NK-92 treated with Interleukin-12 subunit alpha and Interleukin-12 subunit beta, amount 100 ng/mL, for 24 hours (cell line): Measurements from ENCODE around the gene SMNDC1.
"Not testable (repeated sequence)": the region's sequence is repeated elsewhere in the genome, so short reads cannot be mapped to it uniquely, and the experiment has no call there.

Experiments
- DNase-seq: peaks from one replicate; lab custom pipeline; 2025; lab: John Stamatoyannopoulos, UW

Gene SMNDC1

GRCh38 chr10:110304780-110305421 is at the start of gene SMNDC1:
Gene SMNDC1, minus strand, starts transcription at chr10:110304920. Its CDS starts 1,333 bp downstream, at chr10:110303587.
- peak; percentile 91 for DNase-seq

DNA sequence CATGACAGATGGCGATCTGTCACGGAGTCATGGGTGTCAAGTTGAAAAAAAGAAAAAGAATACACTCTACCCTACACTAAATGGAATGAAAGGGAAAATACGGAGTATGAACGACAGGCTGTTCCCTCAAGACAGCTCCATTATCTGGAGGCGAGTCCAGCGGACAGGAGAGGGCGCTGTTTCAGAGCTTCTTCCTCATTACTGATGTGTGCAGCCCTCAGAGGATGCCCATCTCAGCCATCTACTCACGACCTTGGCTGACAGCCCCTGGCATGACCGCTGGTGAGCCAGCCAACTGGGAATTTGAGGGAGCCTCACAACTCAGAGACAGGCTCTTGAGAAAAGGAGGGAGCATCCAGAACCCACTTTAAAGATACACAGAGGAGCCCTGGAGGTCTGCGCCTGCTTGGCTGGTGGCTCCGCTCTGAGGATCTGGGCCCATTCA is 49.6 kb upstream of the SMNDC1 start:
- DNase-seq = peak; percentile 59

GRCh38 chr10:110353244-110354119 is 48.8 kb upstream of the SMNDC1 start:
- DNase-seq = peak; percentile 40

- no peak for DNase-seq
Observed at GRCh38 chr10:110352930-110353243, 48.2 kb upstream of the SMNDC1 start.

GRCh38 chr10:110350812-110351211 is 46.1 kb upstream of the SMNDC1 start:
- no peak for DNase-seq

DNA sequence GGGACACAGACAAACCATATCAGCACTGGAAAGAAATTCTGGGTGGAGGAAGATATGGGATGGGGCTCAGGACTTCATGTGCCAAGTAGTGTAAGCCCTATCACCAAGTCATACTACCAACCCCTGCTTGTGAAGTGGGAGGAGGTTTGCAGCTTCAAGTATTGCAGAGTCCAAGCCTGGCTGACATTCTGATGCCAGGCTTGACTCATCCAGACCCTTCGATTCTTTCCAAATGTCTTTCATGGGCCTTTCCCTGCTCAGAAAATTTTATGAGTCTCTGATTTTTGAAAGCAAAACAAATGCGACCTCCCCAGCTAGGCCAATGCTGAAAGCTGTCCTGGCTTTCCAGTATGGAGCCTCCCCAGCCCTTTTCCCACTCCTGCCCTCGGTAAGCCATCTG is 45.1 kb upstream of the SMNDC1 start:
- no peak for DNase-seq

- DNase-seq = no peak
Observed at GRCh38 chr10:110349386-110349785, 44.7 kb upstream of the SMNDC1 start.

- no peak for DNase-seq
Observed at GRCh38 chr10:110348336-110348735, 43.6 kb upstream of the SMNDC1 start.

DNA sequence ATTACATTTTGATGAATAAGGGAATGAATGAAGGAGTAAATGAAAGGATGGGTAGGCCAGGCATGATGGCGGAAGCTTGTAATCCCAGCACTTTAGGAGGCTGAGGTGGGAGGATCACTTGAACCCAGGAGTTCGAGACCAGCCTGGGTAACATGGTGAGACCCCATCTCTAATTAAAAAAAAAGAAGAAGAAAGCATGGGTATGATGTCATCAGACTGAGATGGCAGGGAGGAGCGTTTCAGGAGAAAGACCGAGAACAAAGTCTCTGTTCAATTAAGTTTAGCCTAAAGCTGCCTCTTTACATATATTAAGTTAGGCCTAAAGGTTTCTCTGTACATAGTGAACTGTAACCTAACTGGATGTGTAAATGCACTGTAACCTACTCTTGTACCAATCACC is 42.2 kb upstream of the SMNDC1 start:
- no peak for DNase-seq

DNA sequence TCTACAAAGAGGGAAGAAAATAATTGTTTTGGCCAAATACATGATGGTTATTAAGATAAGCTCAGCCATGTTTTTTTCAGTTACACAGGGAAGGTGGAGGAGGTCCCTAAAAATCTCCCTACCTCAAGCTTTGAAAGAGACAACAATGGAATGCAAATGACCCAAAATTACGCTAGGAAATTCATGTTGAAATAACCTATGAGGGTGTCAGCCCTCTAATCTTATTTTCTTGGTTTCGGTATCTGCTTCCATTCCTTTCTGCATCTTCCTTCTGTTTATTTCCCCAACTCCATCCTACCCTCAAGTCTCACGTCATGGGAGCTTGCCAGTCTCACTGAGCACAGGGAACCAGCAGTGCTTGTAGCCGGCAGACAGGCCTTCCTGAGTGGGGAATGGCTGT is 40.6 kb upstream of the SMNDC1 start:
- no peak for DNase-seq

DNA sequence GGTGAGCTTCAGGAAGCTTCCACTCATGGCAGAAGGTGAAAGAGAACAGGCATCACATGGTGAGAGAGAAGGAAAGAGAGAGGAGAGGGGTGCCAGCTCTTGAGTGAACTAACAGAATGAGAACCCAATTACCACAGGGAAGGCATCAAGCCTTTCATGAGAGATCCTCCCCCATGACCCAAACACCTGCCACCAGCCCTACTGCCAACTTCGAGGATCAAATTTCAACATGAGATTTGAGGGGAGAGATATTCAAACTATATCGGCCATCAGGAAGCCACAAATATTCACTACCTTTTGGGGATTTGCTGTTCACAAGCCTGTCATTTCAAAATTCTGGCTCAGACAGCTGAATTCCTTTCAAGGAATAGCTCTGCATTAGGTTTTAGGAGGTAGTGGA is 39.9 kb upstream of the SMNDC1 start:
- DNase-seq = no peak

GRCh38 chr10:110343947-110344346 is 39.2 kb upstream of the SMNDC1 start:
- DNase-seq = no peak

DNA sequence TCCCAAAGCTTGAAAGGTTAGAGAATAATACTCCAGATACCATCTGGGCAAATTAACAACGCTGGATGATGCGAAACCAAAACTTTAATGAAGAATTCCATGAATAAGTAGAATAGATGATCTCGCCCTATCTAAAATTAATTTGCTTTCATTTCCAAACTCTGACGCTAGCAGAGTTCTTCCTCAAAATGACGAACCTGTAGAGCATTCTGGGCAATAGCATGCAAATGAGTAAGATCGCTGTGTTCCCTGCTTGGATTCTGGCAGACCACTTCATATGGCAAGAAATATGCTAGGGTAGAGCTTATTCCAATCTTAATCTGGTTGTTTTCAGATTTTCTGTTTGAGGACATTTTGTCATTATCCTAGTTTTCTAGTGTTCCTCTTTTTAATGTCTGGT is 36.1 kb upstream of the SMNDC1 start:
- DNase-seq = no peak

GRCh38 chr10:110340122-110340521 is 35.4 kb upstream of the SMNDC1 start:
- DNase-seq = no peak

DNA sequence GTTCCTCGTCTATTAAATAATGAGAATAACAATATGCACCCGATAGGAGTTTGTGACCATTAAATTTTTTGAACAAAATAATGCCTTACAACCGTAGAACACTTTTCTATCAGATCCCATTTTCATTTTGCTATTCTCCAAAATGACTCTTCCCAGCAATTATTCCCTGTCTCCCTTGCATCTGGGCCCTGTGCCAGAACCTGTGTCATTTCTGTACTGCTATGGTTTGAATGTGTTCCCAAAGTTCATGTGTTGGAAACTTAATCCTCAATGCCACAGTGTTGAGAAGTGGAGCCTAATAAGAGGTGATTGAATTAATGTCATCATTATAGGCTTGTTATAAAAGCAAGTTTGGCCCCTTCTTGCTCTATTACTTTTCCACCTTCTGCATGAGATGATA is 33.2 kb upstream of the SMNDC1 start:
- no peak for DNase-seq

- no peak for DNase-seq
Observed at GRCh38 chr10:110337401-110337800, 32.7 kb upstream of the SMNDC1 start.

- no peak for DNase-seq
Observed at GRCh38 chr10:110336111-110336721, 31.5 kb upstream of the SMNDC1 start.

DNA sequence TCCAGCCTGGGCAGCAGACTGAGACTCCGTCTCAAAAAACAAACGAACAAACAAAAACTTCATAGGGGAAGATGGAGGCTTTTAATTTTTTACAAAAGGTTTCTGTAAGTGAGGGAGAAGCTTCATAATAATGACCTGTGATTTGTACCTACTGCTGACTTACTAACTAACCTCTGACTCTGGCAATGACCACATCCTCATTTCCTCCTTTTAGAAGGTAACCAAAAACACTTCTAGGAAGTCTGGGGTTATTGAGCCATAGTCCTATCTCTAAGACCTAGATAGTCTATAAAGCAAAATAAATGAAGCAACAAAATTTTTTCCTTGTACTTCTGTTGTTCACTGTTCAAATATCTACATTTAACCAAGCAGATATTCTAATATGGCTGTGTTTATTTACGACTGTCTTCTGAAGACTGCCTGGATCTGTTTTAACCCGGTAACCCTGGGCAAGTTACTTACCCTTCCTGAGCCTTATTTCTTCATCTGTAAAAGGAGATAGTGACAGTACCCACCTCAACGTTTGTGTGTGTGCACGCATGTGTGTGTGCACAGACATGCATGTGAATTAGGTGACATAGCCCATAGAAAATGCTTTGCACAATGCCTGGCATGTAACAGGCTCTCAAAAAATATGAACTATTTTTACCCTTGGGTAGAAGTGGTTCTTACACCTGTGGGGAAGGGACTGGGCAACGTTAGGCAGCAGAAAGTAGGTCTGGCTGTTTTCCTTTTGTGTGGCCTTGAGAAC is 30.8 kb upstream of the SMNDC1 start:
- DNase-seq = no peak

DNA sequence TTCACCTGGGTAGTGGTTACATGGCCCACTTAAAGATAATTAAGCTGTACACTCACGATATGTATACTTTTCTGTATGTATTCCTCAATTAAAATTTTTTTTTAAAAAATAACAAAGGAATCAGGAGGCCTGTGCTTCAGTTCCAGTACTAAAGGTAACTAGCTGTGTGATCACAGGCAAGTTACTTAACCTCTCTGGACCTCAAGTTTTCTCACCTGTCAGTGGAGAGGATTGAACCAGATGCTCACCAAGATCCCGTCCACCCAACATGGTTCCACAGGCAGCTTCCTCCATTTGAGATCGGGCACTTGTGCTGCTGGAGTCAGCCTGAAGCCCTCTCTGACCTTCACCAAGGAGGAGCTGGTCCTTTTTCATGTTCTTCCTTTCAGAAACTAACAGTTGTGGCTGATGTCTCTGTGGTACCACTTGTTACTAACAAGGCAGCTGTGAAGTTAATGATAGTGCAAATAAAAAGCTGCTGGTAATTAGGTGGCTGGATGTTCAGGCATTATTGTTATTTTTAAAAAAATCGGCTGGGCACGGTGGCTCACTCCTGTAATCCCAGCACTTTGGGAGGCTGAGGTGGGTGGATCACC is 29.4 kb upstream of the SMNDC1 start:
- no peak for DNase-seq

GRCh38 chr10:110331226-110331795 is 26.6 kb upstream of the SMNDC1 start:
- not testable (repeated sequence) for DNase-seq

GRCh38 chr10:110330675-110331074 is 26.0 kb upstream of the SMNDC1 start:
- no peak for DNase-seq
